GM19239 (cell line): ENCODE data around the gene MAP4K5.
A peak's percentile ranks its signal among the peaks of the same experiment; 100 is the strongest.
"Not testable (repeated sequence)": the region's sequence is repeated elsewhere in the genome, so short reads cannot be mapped to it uniquely, and the experiment has no call there.

ENCODE experiments used
- DNase-seq: peaks from one replicate; pipeline ENCODE4 v3.0.0; 2011; ENCODE audit warnings: low spot score; ENCODE audit not compliant: insufficient read length
- FAIRE-seq: peaks from 2 replicates; lab custom pipeline; 2011; peaks lifted over from hg19 to GRCh38; lab: Jason Lieb, UNC

Gene MAP4K5

GRCh38 chr14:50532502-50533240 is at the start of gene MAP4K5:
TSS of gene MAP4K5 (minus strand) at chr14:50532569. CDS start at chr14:50532049, 520 bp downstream.
- peak; percentile 77 for DNase-seq
- peak; percentile 77 for FAIRE-seq

GRCh38 chr14:50578433-50578832 is 46.1 kb upstream of the MAP4K5 start:
- FAIRE-seq (no peak), DNase-seq (no peak)

- no peak for FAIRE-seq
- no peak for DNase-seq
Observed at GRCh38 chr14:50577982-50578381, 45.6 kb upstream of the MAP4K5 start.

- DNase-seq (no peak), FAIRE-seq (no peak)
Observed at GRCh38 chr14:50575769-50576168, 43.4 kb upstream of the MAP4K5 start.

GRCh38 chr14:50573862-50574261 is 41.5 kb upstream of the MAP4K5 start:
- FAIRE-seq (no peak), DNase-seq (no peak)

- FAIRE-seq (no peak), DNase-seq (no peak)
Observed at GRCh38 chr14:50569714-50570274, 37.4 kb upstream of the MAP4K5 start.

GRCh38 chr14:50562841-50563240 is 30.5 kb upstream of the MAP4K5 start:
- FAIRE-seq (no peak), DNase-seq (no peak)

- FAIRE-seq (peak; percentile 54), DNase-seq (no peak)
Observed at GRCh38 chr14:50560931-50561285, 28.5 kb upstream of the MAP4K5 start.

- FAIRE-seq = peak; percentile 37
- peak; percentile 31 for DNase-seq
Observed at GRCh38 chr14:50559990-50560930, 27.9 kb upstream of the MAP4K5 start, which contains the start of gene ATL1. TSS of gene ATL1 (plus strand) at chr14:50560145. CDS start at chr14:50560266, 121 bp downstream.

GRCh38 chr14:50552796-50553195 is 20.4 kb upstream of the MAP4K5 start:
- not testable (repeated sequence) for DNase-seq, FAIRE-seq

GRCh38 chr14:50551877-50552276 is 19.5 kb upstream of the MAP4K5 start:
- no peak for FAIRE-seq
- DNase-seq = no peak

- DNase-seq (no peak), FAIRE-seq (no peak)
Observed at GRCh38 chr14:50550294-50550693, 17.9 kb upstream of the MAP4K5 start.

GRCh38 chr14:50545618-50546017 is 13.2 kb upstream of the MAP4K5 start:
- DNase-seq = no peak
- no peak for FAIRE-seq

GRCh38 chr14:50544911-50545310 is 12.5 kb upstream of the MAP4K5 start:
- FAIRE-seq = no peak
- DNase-seq = no peak

- DNase-seq = no peak
- peak; percentile 89 for FAIRE-seq
Observed at GRCh38 chr14:50542941-50543418, 10.6 kb upstream of the MAP4K5 start.

GRCh38 chr14:50541159-50541567 is 8.8 kb upstream of the MAP4K5 start:
- DNase-seq (no peak), FAIRE-seq (no peak)

GRCh38 chr14:50539051-50539450 is 6.7 kb upstream of the MAP4K5 start:
- no peak for FAIRE-seq
- no peak for DNase-seq

- DNase-seq, FAIRE-seq: not testable (repeated sequence)
Observed at GRCh38 chr14:50538034-50538433, 5.7 kb upstream of the MAP4K5 start.

GRCh38 chr14:50534997-50535396 is 2.6 kb upstream of the MAP4K5 start:
- DNase-seq (no peak), FAIRE-seq (no peak)

GRCh38 chr14:50534416-50534815 is 2.0 kb upstream of the MAP4K5 start:
- no peak for FAIRE-seq
- no peak for DNase-seq

- FAIRE-seq (no peak), DNase-seq (no peak)
Observed at GRCh38 chr14:50533806-50534205, 1.4 kb upstream of the MAP4K5 start.
